ENCODE measurements around the gene CBX4. TPM values are rescaled to one million over a fixed set of nuclear protein-coding genes. Genes with fewer than 3 reads are reported as not detected.

Gene CBX4
- total and polyA plus RNA-seq, 2 of the 13 experiments (the other 11 are each of a cell fraction or from before 2014, with no cell fraction given) = 25.8 to 50.8 TPM

GRCh38 chr17:79826841-79827578, 12.2 kb downstream of the CBX4 start:
- POLR2A ChIA-PET = interaction anchor here (1.3 to 11.1 kb wide), 5 partner anchors 10 to 162 kb away, joined by 3 to 274 read pairs (median 10); no protein-coding TSS in a partner anchor
- intact Hi-C loops (cut with micrococcal nuclease; ENCODE audit: unreplicated experiment) = no loop called here
- no peak for FAIRE-seq
- TF ChIP-seq LBX2 (CRISPR knock-in tag; IDR thresholded peaks at IDR 0.05; ENCODE audit: borderline replicate concordance) (0 out of 2 replicates have a peak, but pooled peaks have one; percentile 28), BATF2 (CRISPR knock-in tag; IDR thresholded peaks at IDR 0.05) (0 out of 2 replicates have a peak, but pooled peaks have one; percentile 71), MXI1 (IDR thresholded peaks at IDR 0.05; ENCODE audit: borderline replicate concordance, low read depth, low read length) (0 out of 3 replicates have a peak, but pooled peaks have one; percentile 54), CSRNP2 (CRISPR knock-in tag; conservative IDR thresholded peaks at IDR 0.05; ENCODE audit: low read depth) (0 out of 2 replicates have a peak, but pooled peaks have one; percentile 48), NONO (IDR thresholded peaks at IDR 0.05) (no peak), NONO (CRISPR knock-in tag; conservative IDR thresholded peaks at IDR 0.05) (peak; percentile 50), RBM39 (IDR thresholded peaks at IDR 0.05; ENCODE audit: low read depth, low read length, poor library complexity, severe bottlenecking) (no peak), HIVEP1 (CRISPR knock-in tag; IDR thresholded peaks at IDR 0.05) (0 out of 2 replicates have a peak, but pooled peaks have one; percentile 17), SCMH1 (CRISPR knock-in tag; IDR thresholded peaks at IDR 0.05; ENCODE audit: borderline replicate concordance) (no peak), SALL1 (CRISPR knock-in tag; IDR thresholded peaks at IDR 0.05) (0 out of 2 replicates have a peak, but pooled peaks have one; percentile 21), MNT (IDR thresholded peaks at IDR 0.05) (peak; percentile 98), ZNF687 (CRISPR knock-in tag; IDR thresholded peaks at IDR 0.05) (peak; percentile 26; the same call in 1 of the 2 replicates), ZBTB7A (CRISPR knock-in tag; IDR thresholded peaks at IDR 0.05) (0 out of 2 replicates have a peak, but pooled peaks have one; percentile 43), DNMT1 (CRISPR knock-in tag; IDR thresholded peaks at IDR 0.05) (0 out of 2 replicates have a peak, but pooled peaks have one; percentile 64)

More at GRCh38 chr17:79826841-79827578, 12.2 kb downstream of the CBX4 start:
- 78% methylated on average over 26 of the region's 26 CpGs for whole genome bisulfite sequencing (ENCODE audit: low lambda C conversion rate)
- no peak overlapping the region for H3K27ac ChIP-seq (ENCODE audit: extremely low read length, insufficient read depth, low read length)
- no peak overlapping the region for H3K4me3 ChIP-seq (replicated peaks in 1 of 3; ENCODE audit: insufficient read depth in 1 of 3, low read depth in 2 of 3, low read length in 3 of 3)
- peaks cover 97% of the 10 kb centered on the region for H3K4me1 ChIP-seq (ENCODE audit: insufficient read depth, low read length)
- CTCF ChIA-PET (ENCODE audit: low intra/inter-chr PET ratio, low total read pairs) = no interaction called here
- no peaks in the 10 kb centered on the region; a peak in 2 of 5 replicates for H3K27me3 ChIP-seq (ENCODE audit: control insufficient read depth in 1 of 2, insufficient read depth in 2 of 2, low read length in 2 of 2)
- BruUV-seq (replicated peaks) = no TSS peak
- H4K20me1 ChIP-seq (ENCODE audit: insufficient read depth, low read length) = no peaks in the 10 kb centered on the region
- H3K79me2 ChIP-seq (ENCODE audit: insufficient read depth, low read length) = no peaks in the 10 kb centered on the region
- H3K4me2 ChIP-seq (ENCODE audit: low read depth, low read length) = no peak overlapping the region
- no peaks in the 10 kb centered on the region for H3K9me3 ChIP-seq (ENCODE audit: low read length)
- DNase-seq (ENCODE audit: low spot score) (no peak), ATAC-seq (no peak)
- H3K36me3 ChIP-seq (replicated peaks in 1 of 2; ENCODE audit: control insufficient read depth in 1 of 2, insufficient read depth in 2 of 2, low read length in 2 of 2) = no peaks in the 10 kb centered on the region
- in situ Hi-C loops (cut with HindIII; ENCODE audit: extremely low pct_ligation_motif_present, low pct_unique_long_range_greater_than_20kb) = no loop called here
- H2AFZ ChIP-seq (ENCODE audit: low read length) = no peak overlapping the region
- no peak overlapping the region for H3K9ac ChIP-seq (ENCODE audit: insufficient read depth, low read depth, low read length)
